K562 (cell line): ENCODE results near the gene MAML3. TPM values are rescaled to one million over a fixed set of nuclear protein-coding genes. Genes with fewer than 3 reads are reported as not detected.

ENCODE experiments used
- ATAC-seq: fragments of 200-7000 bp; cut with Tn5 transposase; 3 replicates; pipeline ENCODE4 v1.9.1; 2020; ENCODE audit warnings: moderate library complexity
- BruUV-seq: library from RNA; stranded (reverse); fragments of 400-500 nt; replicated peaks from 2 replicates; lab custom pipeline; 2021; lab: Mats Ljungman, UMichigan
- CTCF ChIA-PET: fragments of 300-600 bp; formaldehyde crosslinking; extraction: SDS; loops from one replicate; lab custom pipeline; 2021; ENCODE audit warnings: low intra/inter-chr PET ratio; lab: Yijun Ruan, JAX
- POLR2A ChIA-PET: fragments of 300-600, 350-650 bp; sonication (Branson Sonifier 250); formaldehyde crosslinking; extraction: SDS; loops from one replicate; lab custom pipeline; 2021; ENCODE audit warnings: antibody characterized with exemption, inconsistent platforms; lab: Yijun Ruan, JAX
- DNase-seq, 4 experiments: peaks; one replicate each; pipeline versions ENCODE4 v3.0.0 to v3.0.0-alpha.2; 2011 to 2018; ENCODE audit warnings: low spot score in 3 of 4, mixed read lengths in 3 of 4; ENCODE audit errors: extremely low read depth in 1 of 4
- FAIRE-seq: peaks from 2 replicates; lab custom pipeline; 2011; peaks lifted over from hg19 to GRCh38; lab: Jason Lieb, UNC
- H2AFZ ChIP-seq: 2 replicates; pipeline ENCODE4 v1.6.0; 2011; ENCODE audit warnings: low read depth, low read length, control low read depth, inconsistent platforms
- H3K27ac ChIP-seq: fragments of 200-600 bp; 3 replicates; pipeline ENCODE4 v1.8.0; 2011; ENCODE audit warnings: low read depth, mild to moderate bottlenecking, control low read depth, inconsistent platforms, low read length, moderate library complexity, mixed read lengths; ENCODE audit errors: extremely low read depth
- H3K27me3 ChIP-seq, 2 experiments: fragments of 300-600 bp in 1 of 2; 2 replicates in 1 of 2; 3 replicates in 1 of 2; pipeline versions ENCODE4 v1.6.0 to v1.8.0; 2011; ENCODE audit warnings: inconsistent platforms in 2 of 2, low read length in 2 of 2, mild to moderate bottlenecking in 1 of 2, mixed read lengths in 1 of 2, moderate library complexity in 1 of 2; ENCODE audit not compliant: control insufficient read depth in 2 of 2, insufficient read depth in 2 of 2
- H3K36me3 ChIP-seq: fragments of 300-600 bp; 3 replicates; pipeline ENCODE4 v1.8.0; 2011; ENCODE audit warnings: mild to moderate bottlenecking, low read length, inconsistent platforms; ENCODE audit not compliant: control insufficient read depth, insufficient read depth
- H3K4me1 ChIP-seq, 2 experiments: fragments of 200-600 bp in 1 of 2; replicated peaks in 1 of 2; 2 replicates in 1 of 2; 3 replicates in 1 of 2; pipeline versions ENCODE4 v1.5.1 to v1.8.0; 2011; ENCODE audit warnings: inconsistent platforms in 2 of 2, low read length in 2 of 2, mild to moderate bottlenecking in 1 of 2, mixed read lengths in 1 of 2, moderate library complexity in 1 of 2; ENCODE audit not compliant: control insufficient read depth in 2 of 2, insufficient read depth in 2 of 2
- H3K4me2 ChIP-seq: 2 replicates; pipeline ENCODE4 v1.6.1; 2011; ENCODE audit warnings: low read length, control low read depth, inconsistent platforms, mixed read lengths; ENCODE audit not compliant: insufficient read depth
- H3K4me3 ChIP-seq: fragments of 200-600 bp; sonication (generic), shearing (Covaris generic); 2 replicates; pipeline ENCODE4 v1.5.1; 2016; ENCODE audit warnings: control low read depth, inconsistent platforms
- H3K79me2 ChIP-seq: fragments of 200-600 bp; 3 replicates; pipeline ENCODE4 v1.8.0; 2011; ENCODE audit warnings: low read length, inconsistent platforms; ENCODE audit not compliant: control insufficient read depth, insufficient read depth
- H3K9ac ChIP-seq, 2 experiments: 2 replicates each; pipeline versions ENCODE4 v1.6.0 to v1.6.1; 2011; ENCODE audit warnings: low read depth in 2 of 2, low read length in 2 of 2, control low read depth in 1 of 2, inconsistent platforms in 1 of 2, mild to moderate bottlenecking in 1 of 2, mixed read lengths in 1 of 2; ENCODE audit not compliant: insufficient read depth in 1 of 2
- H3K9me1 ChIP-seq: one replicate; pipeline ENCODE4 v1.6.0; 2011; ENCODE audit warnings: inconsistent platforms, mild to moderate bottlenecking, low read length, moderate library complexity; ENCODE audit not compliant: control insufficient read depth, insufficient read depth
- H3K9me3 ChIP-seq: replicated peaks from 2 replicates; pipeline ENCODE4 v1.5.1; 2011; ENCODE audit warnings: low read depth, low read length, inconsistent platforms; ENCODE audit not compliant: control insufficient read depth, insufficient read depth
- H4K20me1 ChIP-seq: replicated peaks from 2 replicates; pipeline ENCODE4 v1.6.1; 2011; ENCODE audit warnings: low read length, inconsistent platforms, mixed read lengths; ENCODE audit not compliant: control insufficient read depth, insufficient read depth
- RCOR1 ChIP-seq, 2 experiments: IDR thresholded peaks; 2 replicates each; pipeline ENCODE4 v1.6.1; 2012; ENCODE audit warnings: low read depth in 2 of 2, low read length in 2 of 2, borderline replicate concordance in 1 of 2, improper control_type of control experiment in 1 of 2
- ZNF239 ChIP-seq: fragments of 250-450 bp; sonication (Bioruptor Pico); IDR thresholded peaks from 2 replicates; pipeline ENCODE4 v1.4.0; 2020; ENCODE audit warnings: mild to moderate bottlenecking
- WGBS: fragments of 100-300 bp; shearing (Covaris generic); methylation state at CpG from one replicate; pipeline ENCODE4 v1.1.6; 2016; ENCODE audit warnings: low coverage, mixed read lengths; ENCODE audit not compliant: insufficient coverage; ENCODE audit errors: missing lambda C conversion rate; 5-methylcytosine and 5-hydroxymethylcytosine counted together
- in situ Hi-C: fragments of 300-500 bp; cut with MboI; formaldehyde crosslinking; loops from 4 replicates; pipeline ENCODE4 v1.15.0; 2018; ENCODE audit warnings: inconsistent platforms, mixed read lengths
- intact Hi-C: fragments of 100-400 bp; cut with micrococcal nuclease; formaldehyde crosslinking; loops from 2 replicates; pipeline ENCODE4 v1.14.2; 2022
- polyA plus RNA-seq, 8 experiments: library from polyadenylated mRNA; depleted of rRNA in 4 of 8; stranded (reverse) in 5 of 8; unstranded in 3 of 8; fragments of >200 nt; fragmentation: Nextera tagmentation in 2 of 8; fragmentation: Illumina TruSeq in 1 of 8; extraction: Ambion mirVana in 2 of 8; extraction: Trizol in 1 of 8; gene quantifications; 2 replicates each; pipeline versions ENCODE4 v1.2.1 to v1.2.3, GENCODE V29; 2011 to 2014; ENCODE audit warnings: inconsistent platforms in 1 of 8, missing spikeins in 1 of 8
- total RNA-seq, 7 experiments: library from RNA; depleted of rRNA in 6 of 7; stranded (reverse); fragments of >200 nt in 6 of 7; fragmentation: Illumina TruSeq in 2 of 7; extraction: Trizol in 2 of 7; gene quantifications; 2 replicates each; pipeline versions ENCODE4 v1.2.1 to v1.2.3, GENCODE V29; 2011 to 2021; ENCODE audit warnings: low replicate concordance in 1 of 7
- TF ChIP-seq, protein P1 (sequence below), 3 experiments: IDR thresholded peaks in 2 of 3; conservative IDR thresholded peaks in 1 of 3; 2 replicates each; pipeline ENCODE4 v1.5.1; 2011 to 2012; ENCODE audit warnings: low read length in 3 of 3, mild to moderate bottlenecking in 3 of 3, control low read depth in 2 of 3, improper control_type of control experiment in 1 of 3, inconsistent platforms in 1 of 3, low read depth in 1 of 3, mixed read lengths in 1 of 3, moderate library complexity in 1 of 3; ENCODE audit not compliant: insufficient read depth in 2 of 3

MAML3 gene
- total and polyA plus RNA-seq, 9 of the 15 experiments (the other 6 are each of a cell fraction or from before 2014, with no cell fraction given) = 0.01 to 0.55 (median 0.25) TPM

- BruUV-seq = no TSS peak
- H4K20me1 ChIP-seq = no peaks in the 10 kb centered on the region; the same call in 1 of the 2 replicates
- peak in 1 of 2 experiments; percentile 40; a peak in 1 of 4 replicates for TF ChIP-seq RCOR1 (IDR thresholded peaks at IDR 0.05; ENCODE audit: borderline replicate concordance in 1 of 2, low read depth in 2 of 2, low read length in 2 of 2)
- TF ChIP-seq, protein P1, sequence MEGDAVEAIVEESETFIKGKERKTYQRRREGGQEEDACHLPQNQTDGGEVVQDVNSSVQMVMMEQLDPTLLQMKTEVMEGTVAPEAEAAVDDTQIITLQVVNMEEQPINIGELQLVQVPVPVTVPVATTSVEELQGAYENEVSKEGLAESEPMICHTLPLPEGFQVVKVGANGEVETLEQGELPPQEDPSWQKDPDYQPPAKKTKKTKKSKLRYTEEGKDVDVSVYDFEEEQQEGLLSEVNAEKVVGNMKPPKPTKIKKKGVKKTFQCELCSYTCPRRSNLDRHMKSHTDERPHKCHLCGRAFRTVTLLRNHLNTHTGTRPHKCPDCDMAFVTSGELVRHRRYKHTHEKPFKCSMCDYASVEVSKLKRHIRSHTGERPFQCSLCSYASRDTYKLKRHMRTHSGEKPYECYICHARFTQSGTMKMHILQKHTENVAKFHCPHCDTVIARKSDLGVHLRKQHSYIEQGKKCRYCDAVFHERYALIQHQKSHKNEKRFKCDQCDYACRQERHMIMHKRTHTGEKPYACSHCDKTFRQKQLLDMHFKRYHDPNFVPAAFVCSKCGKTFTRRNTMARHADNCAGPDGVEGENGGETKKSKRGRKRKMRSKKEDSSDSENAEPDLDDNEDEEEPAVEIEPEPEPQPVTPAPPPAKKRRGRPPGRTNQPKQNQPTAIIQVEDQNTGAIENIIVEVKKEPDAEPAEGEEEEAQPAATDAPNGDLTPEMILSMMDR (IDR thresholded peaks at IDR 0.05 in 2 of 3, conservative IDR thresholded peaks at IDR 0.05 in 1 of 3; ENCODE audit: insufficient read depth in 2 of 3, low read depth in 1 of 3, low read length in 3 of 3) = no peak
- TF ChIP-seq ZNF239 = no peak
- no peak overlapping the region for H3K27ac ChIP-seq
- 0 out of 3 replicates have a peak, but pooled peaks cover 2% of the 10 kb centered on the region for H3K79me2 ChIP-seq
- peaks cover 31% of the 10 kb centered on the region; the same call in 2 of the 3 replicates for H3K36me3 ChIP-seq
- intact Hi-C loops (no loop called here), in situ Hi-C loops (no loop called here)
- H3K4me3 ChIP-seq = no peak overlapping the region
- WGBS = 69% methylated on average over 4 of the region's 4 CpGs
- no peak for DNase-seq
- H3K9me1 ChIP-seq = no peaks in the 10 kb centered on the region
- CTCF ChIA-PET = no interaction called here
- POLR2A ChIA-PET = interaction anchor here (0.6 kb wide), 1 partner anchor 11 kb away, joined by 6 read pairs; no protein-coding TSS in a partner anchor
- no peaks in the 10 kb centered on the region for H3K9me3 ChIP-seq
- no peak for FAIRE-seq
- no peak overlapping the region for H2AFZ ChIP-seq
- H3K4me2 ChIP-seq = no peak overlapping the region
- ATAC-seq = no peak
- peaks cover 0 to under 1% of the 10 kb centered on the region in 2 experiments; a peak in 1 of 5 replicates for H3K4me1 ChIP-seq
- no peak overlapping the region for H3K9ac ChIP-seq
- H3K27me3 ChIP-seq = no peaks in the 10 kb centered on the region
Observed at GRCh38 chr4:139676913-139677585, 476.9 kb downstream of the MAML3 start.
